GM21515 (cell line): ENCODE measurements around the gene SWI5.

Source experiments
- ATAC-seq: cut with Tn5 transposase; IDR thresholded peaks from one replicate; pipeline ENCODE4 v1.9.1; 2021; ENCODE audit not compliant: unreplicated experiment

Gene SWI5

DNA sequence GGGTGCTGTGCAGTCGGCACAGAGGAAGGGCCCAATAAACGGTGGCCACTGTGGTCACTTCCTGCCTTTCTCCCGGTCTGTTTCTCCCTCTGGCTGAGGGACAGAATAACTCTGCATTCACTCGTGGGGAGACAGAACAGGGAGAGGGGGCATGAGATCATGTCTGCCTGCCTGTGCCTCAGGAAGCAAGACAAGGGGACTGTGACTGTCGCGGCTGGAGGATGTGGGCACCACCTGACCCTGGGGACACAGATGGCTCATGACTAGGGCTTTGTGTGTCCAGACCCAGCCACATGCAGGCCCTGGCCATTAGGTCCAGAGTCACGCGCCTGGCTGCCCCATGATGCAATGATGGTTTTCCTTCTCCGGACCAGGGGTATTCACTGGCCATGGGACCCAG is 40.3 kb downstream of the SWI5 start:
- no peak for ATAC-seq

DNA sequence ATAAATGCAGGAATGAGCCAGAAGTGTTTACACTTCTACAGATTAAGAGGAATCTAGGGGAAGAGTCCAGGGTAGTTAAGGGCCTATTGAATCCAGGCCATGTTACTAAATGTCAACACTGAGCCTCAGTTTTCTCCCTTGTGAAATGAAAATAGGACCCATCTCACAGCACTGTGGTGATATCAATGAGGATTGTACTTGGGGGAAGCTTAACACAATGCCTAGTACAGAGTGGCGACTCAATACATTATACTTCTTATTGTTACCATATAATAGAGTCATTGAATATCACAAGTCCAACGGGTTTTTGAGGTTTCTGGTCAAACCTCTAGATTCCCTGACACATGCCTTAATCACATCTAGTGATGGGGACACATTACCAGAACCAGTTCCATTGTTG is 41.6 kb downstream of the SWI5 start:
- ATAC-seq = no peak

DNA sequence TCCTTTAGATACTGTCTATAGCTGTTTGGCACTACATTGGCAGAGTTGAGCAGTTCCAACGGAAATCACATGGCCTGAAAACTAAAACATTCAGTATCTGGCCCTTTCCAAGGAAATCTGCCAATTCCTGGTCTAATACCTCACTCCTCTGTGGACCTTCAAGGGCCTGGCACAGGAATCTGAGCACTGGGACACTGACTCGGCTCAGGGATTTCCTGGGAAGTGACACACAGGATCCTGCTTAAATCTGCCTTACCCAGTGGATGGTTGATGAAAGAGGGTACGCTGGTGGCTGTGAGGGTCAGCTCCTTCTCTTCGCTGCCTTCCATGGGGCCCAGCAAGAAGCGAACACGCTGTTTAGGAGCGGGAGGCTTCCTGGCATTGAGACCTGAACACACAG is 45.3 kb downstream of the SWI5 start:
- ATAC-seq = no peak

DNA sequence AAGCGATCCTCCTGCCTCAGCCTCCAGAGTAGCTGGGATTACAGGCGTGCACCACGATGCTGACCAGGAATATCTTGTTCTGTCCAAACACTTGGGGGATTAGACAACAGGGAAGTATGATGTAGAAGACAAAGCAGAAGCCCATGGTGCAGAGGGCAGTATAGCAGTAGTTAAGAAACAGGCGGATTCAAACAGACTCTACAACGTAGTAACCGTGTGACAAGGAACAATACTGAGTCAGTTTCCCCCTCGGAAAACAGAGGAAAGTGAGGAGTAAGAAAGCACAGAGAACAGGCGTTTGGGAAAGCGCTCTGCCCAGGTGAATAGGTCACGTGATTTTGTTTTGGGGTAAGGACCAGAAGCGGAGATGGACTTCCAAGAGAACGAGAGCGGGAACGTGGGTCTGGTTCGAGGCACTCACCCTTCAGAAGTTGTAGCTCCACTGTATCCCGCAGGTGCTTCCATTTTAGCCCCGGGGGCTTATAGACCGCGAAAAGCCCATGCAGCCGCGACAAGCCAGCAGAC is 45.9 kb downstream of the SWI5 start:
- ATAC-seq = peak; percentile 15

DNA sequence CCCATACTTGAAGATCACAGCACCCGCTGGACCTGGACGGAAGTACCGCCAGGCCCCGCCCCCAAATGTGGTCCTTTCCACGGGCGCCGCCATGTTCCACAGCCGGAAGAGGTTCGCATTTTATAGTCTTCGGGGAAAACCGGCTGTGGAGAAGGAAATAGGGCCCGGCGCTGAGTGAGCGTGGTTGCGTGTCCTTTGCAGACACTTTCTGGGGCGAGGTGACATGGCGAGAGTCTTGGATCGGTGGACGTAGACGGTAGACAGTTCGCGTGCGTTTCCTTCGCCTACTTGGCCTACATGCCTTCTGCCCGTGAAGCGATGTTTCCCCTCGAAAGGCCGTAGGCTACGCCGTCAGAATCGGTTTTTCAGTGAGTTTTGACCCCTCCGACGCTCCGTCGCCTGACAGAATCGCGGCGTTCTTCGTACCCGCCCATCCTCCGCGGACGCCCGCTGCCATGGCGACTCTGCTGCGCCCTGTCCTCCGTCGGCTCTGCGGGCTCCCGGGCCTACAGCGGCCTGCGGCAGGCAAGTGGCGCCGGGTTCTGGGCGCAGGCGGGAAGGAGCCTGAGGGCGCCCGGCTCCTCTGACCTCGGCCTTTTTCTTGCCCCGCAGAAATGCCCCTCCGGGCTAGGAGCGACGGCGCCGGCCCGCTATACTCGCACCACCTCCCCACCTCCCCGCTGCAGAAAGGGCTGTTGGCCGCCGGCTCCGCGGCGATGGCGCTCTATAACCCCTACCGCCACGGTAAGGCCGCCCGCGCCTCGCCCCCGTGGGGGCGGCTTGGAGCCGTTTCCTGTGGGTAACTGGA is 46.5 kb downstream of the SWI5 start, which contains the start of the genes COQ4 and TRUB2:
TSS of gene COQ4 (plus strand) at position 436 of the 808 bp plus-strand sequence. CDS start at position 456, 20 bp downstream.
TSS of gene TRUB2 (minus strand) at position 44 of the 808 bp plus-strand sequence. CDS start at position 5, 39 bp downstream.
- peak; percentile 72 for ATAC-seq

DNA sequence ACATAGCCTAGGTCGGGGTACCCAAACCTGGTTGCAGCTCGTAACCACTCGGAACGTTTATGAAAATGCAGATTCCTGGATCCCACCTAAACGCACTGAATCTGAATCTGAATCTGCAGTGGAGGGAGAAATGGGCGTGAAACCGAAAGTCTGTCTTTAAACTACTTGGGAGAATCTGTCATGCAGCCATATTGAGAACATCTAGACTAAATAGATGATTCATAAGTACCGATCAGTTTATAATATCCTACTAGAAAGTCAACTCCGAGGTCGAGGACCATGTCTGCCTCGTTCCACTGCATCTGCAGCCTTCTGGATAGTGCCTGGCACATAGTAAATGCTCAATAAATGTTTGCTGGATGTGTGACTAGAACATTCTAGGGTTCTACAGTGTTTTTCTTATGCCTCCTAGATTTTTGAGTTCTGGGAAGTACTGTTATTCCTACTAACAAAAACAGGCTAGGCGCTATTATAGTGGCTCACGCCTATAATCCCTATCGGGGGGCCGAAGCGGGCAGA is 47.2 kb downstream of the SWI5 start:
- ATAC-seq = no peak

DNA sequence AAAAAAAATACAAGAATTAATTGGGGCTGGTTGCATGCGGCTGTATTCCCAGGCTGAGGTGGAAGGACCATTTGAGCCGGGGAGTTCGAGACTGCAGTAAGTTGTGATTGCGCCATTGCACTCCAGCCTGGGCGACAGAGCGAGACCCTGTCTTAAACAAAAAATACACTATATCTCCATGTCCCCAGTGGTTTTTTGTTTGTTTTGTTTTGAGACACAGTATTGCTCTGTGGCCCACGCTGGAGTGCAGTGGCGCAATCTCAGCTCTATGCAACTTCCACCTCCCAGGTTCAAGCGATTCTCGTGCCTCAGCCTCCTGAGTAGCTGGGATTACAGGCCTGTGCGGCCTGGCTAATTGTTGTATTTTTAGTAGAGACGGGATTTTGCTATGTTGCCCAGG is 47.7 kb downstream of the SWI5 start:
- no peak for ATAC-seq

DNA sequence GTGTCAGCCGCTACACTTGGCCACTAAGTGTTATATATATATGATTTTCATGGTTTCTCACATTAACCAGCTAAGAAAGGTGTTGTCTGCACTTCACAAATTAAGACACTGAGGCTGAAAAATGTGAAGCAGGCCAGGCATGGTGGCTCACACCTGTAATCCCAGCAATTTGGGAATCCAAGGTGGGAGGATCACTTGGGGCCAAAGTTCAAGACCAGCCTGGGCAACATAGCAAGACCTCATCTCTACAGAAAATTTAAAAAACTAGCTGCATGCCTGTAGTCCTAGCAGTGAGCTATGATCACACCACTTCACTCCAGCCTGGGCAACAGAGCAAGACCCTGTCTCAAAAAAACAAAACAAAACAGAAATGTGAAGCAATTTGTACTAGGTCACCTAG is 48.3 kb downstream of the SWI5 start:
- ATAC-seq = no peak

DNA sequence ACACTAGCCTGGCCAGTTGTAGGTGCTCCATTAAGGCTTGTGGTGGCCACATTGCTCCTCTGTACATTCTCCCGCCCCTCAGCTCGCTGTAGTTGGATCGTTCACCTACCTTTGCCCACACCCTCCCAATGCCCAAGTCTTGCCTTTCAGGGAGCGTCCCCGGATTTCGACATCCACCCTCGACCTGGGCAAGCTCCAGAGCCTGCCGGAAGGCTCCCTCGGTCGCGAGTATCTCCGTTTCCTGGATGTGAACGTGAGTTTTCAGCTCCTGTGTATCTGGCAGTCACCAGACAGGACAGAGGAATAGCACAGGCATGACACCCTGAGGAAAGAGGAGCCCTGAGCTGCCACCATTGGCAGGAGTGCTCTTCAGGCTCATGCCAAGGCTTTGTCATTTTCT is 49.6 kb downstream of the SWI5 start:
- no peak for ATAC-seq

DNA sequence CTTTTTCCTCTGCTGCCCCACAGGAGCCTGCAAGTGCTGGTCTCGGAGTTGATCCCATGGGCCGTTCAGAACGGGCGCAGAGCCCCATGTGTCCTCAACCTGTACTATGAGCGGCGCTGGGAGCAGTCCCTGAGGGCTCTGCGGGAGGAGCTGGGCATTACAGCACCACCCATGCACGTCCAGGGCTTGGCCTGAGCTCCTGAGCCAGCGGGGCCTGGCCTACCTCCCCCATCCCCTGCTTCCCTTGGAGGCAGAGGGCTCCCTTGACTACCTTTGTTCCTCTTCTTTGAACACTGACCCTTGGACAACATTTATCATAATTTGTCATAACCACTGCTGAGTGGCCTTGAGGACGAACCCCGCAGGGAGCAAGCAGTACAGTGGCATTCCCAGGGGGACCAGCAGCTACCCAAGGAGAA is 57.4 kb downstream of the SWI5 start:
- no peak for ATAC-seq

DNA sequence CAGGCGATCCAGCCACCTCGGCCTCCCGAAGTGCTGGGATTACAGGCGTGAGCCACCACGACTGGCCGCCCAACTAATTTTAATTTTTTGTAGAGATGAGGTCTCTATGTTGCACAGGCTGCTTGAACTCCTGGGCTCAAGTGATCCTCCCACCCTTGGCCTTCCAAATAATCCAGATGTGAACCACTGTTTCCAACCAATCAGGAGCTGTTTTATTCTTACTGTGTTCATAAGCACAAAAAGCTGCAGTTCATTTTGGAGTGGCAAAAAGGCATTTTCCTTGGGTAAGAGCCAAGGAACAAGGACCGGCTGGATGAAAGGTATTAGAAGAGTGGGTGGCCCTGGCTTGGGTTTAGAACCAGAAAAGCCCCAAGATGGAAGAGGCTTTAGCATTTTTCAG is 59.1 kb downstream of the SWI5 start:
- no peak for ATAC-seq

DNA sequence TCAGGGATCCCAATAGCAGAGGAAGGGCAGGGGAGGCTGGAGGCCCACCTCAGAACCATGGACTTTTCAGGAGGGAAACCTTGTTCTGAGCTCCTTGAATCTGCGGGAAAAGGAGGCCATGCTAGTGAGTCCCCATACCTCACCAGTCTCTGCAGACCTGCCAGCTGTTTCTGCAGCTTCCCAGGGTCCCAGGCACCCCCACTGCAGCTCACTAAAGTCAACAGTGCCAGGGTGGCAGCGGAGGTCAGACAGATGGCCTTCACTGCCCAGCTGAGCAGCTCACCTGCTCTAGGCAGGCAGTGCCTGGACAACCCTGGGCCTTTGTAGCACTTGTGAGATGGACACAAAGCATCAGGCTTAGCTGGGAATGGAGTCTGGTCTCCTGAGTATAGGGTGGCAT is 59.8 kb downstream of the SWI5 start:
- no peak for ATAC-seq

DNA sequence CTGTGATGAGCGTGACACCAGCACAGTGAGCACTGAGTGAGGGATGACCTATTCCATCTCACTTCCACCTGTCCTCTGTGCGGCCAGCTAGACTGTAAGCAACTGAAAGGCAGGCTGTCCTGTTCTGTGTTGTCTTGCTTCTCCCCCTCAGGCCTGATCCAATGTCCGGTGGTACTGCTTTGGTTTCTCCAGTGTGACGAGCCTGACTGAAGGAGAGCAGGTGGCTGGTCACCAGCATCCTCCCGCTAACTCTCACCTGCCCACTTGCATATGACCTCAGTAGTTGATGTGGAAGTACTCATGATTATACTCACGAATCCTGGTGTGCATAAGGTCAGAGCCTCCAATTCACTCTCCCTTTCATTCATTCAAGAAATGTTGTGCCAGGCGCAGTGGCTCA is 61.9 kb downstream of the SWI5 start:
- no peak for ATAC-seq
